Kidney (tissue), 14 donors: ENCODE data around the gene GNG7. TPM values are rescaled to one million over a fixed set of nuclear protein-coding genes. Genes with fewer than 3 reads are reported as not detected.

Experiments used
- DNase-seq, 5 donors: peaks; one replicate each; pipeline ENCODE4 v3.0.0-alpha.2; 2013 to 2020
- FAIRE-seq: peaks from 2 replicates; lab custom pipeline; 2012; peaks lifted over from hg19 to GRCh38; lab: Jason Lieb, UNC
- H3K27ac ChIP-seq, 2 donors: one replicate each; pipeline ENCODE4 v1.7.0; 2013; ENCODE audit warnings: low read depth in 2 of 2, low read length in 2 of 2, inconsistent platforms in 1 of 2
- H3K27me3 ChIP-seq: one replicate; pipeline ENCODE4 v1.7.1; 2013; ENCODE audit warnings: low read length, inconsistent platforms; ENCODE audit not compliant: control insufficient read depth, insufficient read depth
- H3K36me3 ChIP-seq, 3 donors: one replicate each; pipeline versions ENCODE4 v1.7.0 to v1.7.1; 2013; ENCODE audit warnings: low read length in 3 of 3, control low read depth in 1 of 3, inconsistent platforms in 1 of 3; ENCODE audit not compliant: insufficient read depth in 3 of 3, control insufficient read depth in 2 of 3
- H3K4me1 ChIP-seq, 3 donors: one replicate each; pipeline versions ENCODE4 v1.7.0 to v1.7.1; 2013; ENCODE audit warnings: low read length in 3 of 3, inconsistent platforms in 1 of 3, low read depth in 1 of 3; ENCODE audit not compliant: control insufficient read depth in 2 of 3, insufficient read depth in 2 of 3
- H3K4me3 ChIP-seq, 3 donors: one replicate each; pipeline versions ENCODE4 v1.7.0 to v1.8.1; 2013; ENCODE audit warnings: low read length in 3 of 3, control low read depth in 1 of 3, inconsistent platforms in 1 of 3
- H3K9ac ChIP-seq, 3 donors: one replicate each; pipeline versions ENCODE4 v1.7.0 to v1.7.1; 2013; ENCODE audit warnings: low read length in 3 of 3, control low read depth in 1 of 3, inconsistent platforms in 1 of 3
- H3K9me3 ChIP-seq, 3 donors: one replicate each; pipeline versions ENCODE4 v1.7.0 to v1.7.1; 2013; ENCODE audit warnings: low read length in 3 of 3, control low read depth in 1 of 3, inconsistent platforms in 1 of 3; ENCODE audit not compliant: control insufficient read depth in 2 of 3, insufficient read depth in 1 of 3
- CTCF ChIP-seq: IDR thresholded peaks from 3 replicates; pipeline ENCODE4 v1.5.1; 2012; ENCODE audit warnings: mild to moderate bottlenecking, moderate library complexity, borderline replicate concordance; ENCODE audit not compliant: insufficient read depth; ENCODE audit errors: extremely low read depth
- intact Hi-C: fragments of 100-400 bp; cut with DNase I; formaldehyde crosslinking; loops from one replicate; pipeline ENCODE4 v1.11.1; 2022
- polyA plus RNA-seq: library from polyadenylated mRNA; stranded (reverse); fragments of 350-450 nt; fragmentation: Illumina TruSeq; extraction: RNeasy Lipid Tissue Mini Kit (QIAGEN cat#74804); gene quantifications from one replicate; pipeline ENCODE4 v1.2.3, GENCODE V29; 2014; ENCODE audit warnings: low read depth, low replicate concordance; ENCODE audit not compliant: insufficient read depth
- total RNA-seq: library from RNA; stranded (reverse); fragmentation: NEBNext Ultra II Directional; extraction: Animal tissue kit (Norgen Biotek cat#: 25700); gene quantifications from one replicate; pipeline ENCODE4 v1.2.1, GENCODE V29; 2021
- donor health status: control.
- donor health status: control.
- donor health status: control.
- donor health status: control.
- donor health status: control.
- donor health status: DM: yes; HTN: yes; CAD: no.
- donor health status: Normal renal cell carcinoma (clear cell type).

Gene GNG7
- total and polyA plus RNA-seq, 2 donors from 2014 or later: 9.9 to 13.4 TPM

- H3K27ac ChIP-seq: no peak overlapping the region
- no peak overlapping the region for H3K9ac ChIP-seq
- H3K4me1 ChIP-seq: peaks cover 0 to 17% (median 5%) of the 10 kb centered on the region in 3 donors
- H3K27me3 ChIP-seq: peaks cover 4% of the 10 kb centered on the region
- DNase-seq (peak in 1 of 5 donors; percentile 77), FAIRE-seq (no peak)
- H3K4me3 ChIP-seq: no peak overlapping the region
- H3K9me3 ChIP-seq: peaks cover 0 to 7% (median 0%) of the 10 kb centered on the region in 3 donors
- no peaks in the 10 kb centered on the region for H3K36me3 ChIP-seq
- intact Hi-C loops: no loop called here
- no peak for TF ChIP-seq CTCF
Measured at GRCh38 chr19:2487842-2488241, 214.7 kb downstream of the GNG7 start.

GRCh38 chr19:2487090-2487489 is 215.4 kb downstream of the GNG7 start:
- no peak for FAIRE-seq
- no peak overlapping the region for H3K4me3 ChIP-seq
- intact Hi-C loops: no loop called here
- peaks cover 0 to 17% (median 5%) of the 10 kb centered on the region in 3 donors for H3K4me1 ChIP-seq
- H3K27me3 ChIP-seq: peaks cover 4% of the 10 kb centered on the region
- peaks cover 0 to 8% (median 0%) of the 10 kb centered on the region in 3 donors for H3K9me3 ChIP-seq
- no peak overlapping the region for H3K27ac ChIP-seq
- DNase-seq: no peak
- H3K36me3 ChIP-seq: no peaks in the 10 kb centered on the region
- no peak overlapping the region for H3K9ac ChIP-seq
- no peak for TF ChIP-seq CTCF

- H3K4me3 ChIP-seq: no peak overlapping the region
- H3K9me3 ChIP-seq: peaks cover 0 to 8% (median 0%) of the 10 kb centered on the region in 3 donors
- H3K27me3 ChIP-seq: peaks cover 4% of the 10 kb centered on the region
- intact Hi-C loops: no loop called here
- DNase-seq (no peak), FAIRE-seq (no peak)
- H3K27ac ChIP-seq: no peak overlapping the region
- H3K9ac ChIP-seq: no peak overlapping the region
- peaks cover 0 to 9% (median 5%) of the 10 kb centered on the region in 3 donors for H3K4me1 ChIP-seq
- H3K36me3 ChIP-seq: no peaks in the 10 kb centered on the region
- TF ChIP-seq CTCF: no peak
Measured at GRCh38 chr19:2485428-2485827, 217.1 kb downstream of the GNG7 start.
